Panc1 (cell line): Measurements from ENCODE around the gene PIK3IP1. TPM values are rescaled to one million over a fixed set of nuclear protein-coding genes. Genes with fewer than 3 reads are reported as not detected.

Experiments used
- ATAC-seq: fragments of 200-7000 bp; cut with Tn5 transposase; 2 replicates; pipeline ENCODE4 v1.9.1; 2020; ENCODE audit warnings: mild to moderate bottlenecking, moderate library complexity
- BruUV-seq: library from RNA; stranded (reverse); fragments of 400-500 nt; replicated peaks from 2 replicates; lab custom pipeline; 2021; lab: Mats Ljungman, UMichigan
- CTCF ChIA-PET: fragments of 300-600 bp; sonication (Branson Sonifier 250); formaldehyde crosslinking; loops from one replicate; lab custom pipeline; 2022; ENCODE audit warnings: antibody characterized with exemption; lab: Charles Lee
- POLR2A ChIA-PET: fragments of 300-600 bp; sonication (Branson Sonifier 250); formaldehyde crosslinking; loops from one replicate; lab custom pipeline; 2022; ENCODE audit warnings: antibody characterized with exemption; lab: Charles Lee
- DNase-seq: peaks from one replicate; pipeline ENCODE4 v3.0.0-alpha.2; 2010; ENCODE audit warnings: low read depth, low spot score
- H3K27ac ChIP-seq: 2 replicates; pipeline ENCODE4 v1.5.1; 2011; ENCODE audit warnings: mild to moderate bottlenecking, low read length, inconsistent platforms
- H3K27me3 ChIP-seq: fragments of 200-500 bp; sonication (Bioruptor generic); 2 replicates; pipeline ENCODE4 v1.6.0; 2014; ENCODE audit warnings: low read length, inconsistent platforms; ENCODE audit not compliant: control insufficient read depth, insufficient read depth
- H3K36me3 ChIP-seq: fragments of 200-500 bp; sonication (Bioruptor generic); 2 replicates; pipeline ENCODE4 v1.5.1; 2014; ENCODE audit warnings: inconsistent platforms, mild to moderate bottlenecking, low read length, moderate library complexity; ENCODE audit not compliant: control insufficient read depth, insufficient read depth
- H3K4me1 ChIP-seq: 2 replicates; pipeline ENCODE4 v1.5.1; 2011; ENCODE audit warnings: inconsistent platforms, mild to moderate bottlenecking, low read length, moderate library complexity; ENCODE audit not compliant: control insufficient read depth, insufficient read depth
- H3K4me3 ChIP-seq, 2 experiments: 2 replicates each; pipeline ENCODE4 v1.5.1; 2011 to 2012; ENCODE audit warnings: low read depth in 2 of 2, low read length in 2 of 2, mild to moderate bottlenecking in 2 of 2, inconsistent platforms in 1 of 2, moderate library complexity in 1 of 2
- H3K9me3 ChIP-seq: fragments of 200-500 bp; sonication (Bioruptor generic); 2 replicates; pipeline ENCODE4 v1.5.1; 2014; ENCODE audit warnings: low read depth, mild to moderate bottlenecking, inconsistent platforms, low read length, moderate library complexity; ENCODE audit not compliant: control insufficient read depth, insufficient read depth
- POLR2AphosphoS5 ChIP-seq: IDR thresholded peaks from 2 replicates; pipeline ENCODE4 v1.6.1; 2012; ENCODE audit warnings: mild to moderate bottlenecking, low read depth, low read length, moderate library complexity
- REST ChIP-seq, 2 experiments: IDR thresholded peaks; 2 replicates each; pipeline ENCODE4 v1.6.1; 2011 to 2012; ENCODE audit warnings: low read depth in 2 of 2, control low read depth in 1 of 2, low read length in 1 of 2, mild to moderate bottlenecking in 1 of 2, moderate library complexity in 1 of 2; ENCODE audit not compliant: insufficient read depth in 1 of 2
- SIN3A ChIP-seq: IDR thresholded peaks from 2 replicates; pipeline ENCODE4 v1.6.1; 2012; ENCODE audit warnings: low read depth, mild to moderate bottlenecking, low read length, moderate library complexity, borderline replicate concordance; ENCODE audit not compliant: insufficient read depth
- TCF7L2 ChIP-seq: IDR thresholded peaks from 2 replicates; pipeline ENCODE4 v1.6.1; 2011; ENCODE audit warnings: mild to moderate bottlenecking, low read depth, low read length, inconsistent platforms
- in situ Hi-C: cut with HindIII; loops from 2 replicates; pipeline ENCODE4 v1.10.0; 2016; ENCODE audit warnings: low sequenced_read_pairs, low pct_unique_long_range_greater_than_20kb
- intact Hi-C: fragments of 100-400 bp; cut with micrococcal nuclease; formaldehyde crosslinking; loops from one replicate; pipeline ENCODE4 v1.10.0; 2022; ENCODE audit not compliant: unreplicated experiment
- total RNA-seq: library from RNA; stranded (reverse); gene quantifications from one replicate; pipeline ENCODE4 v1.2.1, GENCODE V29; 2021; ENCODE audit not compliant: unreplicated experiment
- TF ChIP-seq, protein P1 (sequence below): fragments of 450-650 bp; IDR thresholded peaks from 2 replicates; pipeline ENCODE4 v1.5.1; 2017; ENCODE audit warnings: mild to moderate bottlenecking

The PIK3IP1 gene
- total RNA-seq, 1 experiment from 2014 or later, result 3.6 TPM

GRCh38 chr22:31340360-31340759 lies 48.1 kb upstream of the PIK3IP1 start:
- Histone ChIP-seq H3K27ac (no peak overlapping the region), H3K36me3 (no peaks in the 10 kb centered on the region), H3K4me1 (peaks cover 13% of the 10 kb centered on the region), H3K27me3 (no peaks in the 10 kb centered on the region), H3K9me3 (no peaks in the 10 kb centered on the region), H3K4me3 (no peak overlapping the region)
- in situ Hi-C loops (no loop called here), intact Hi-C loops (no loop called here)
- CTCF ChIA-PET, result no interaction called here
- ATAC-seq (no peak), DNase-seq (no peak)
- POLR2A ChIA-PET, result no interaction called here
- TF ChIP-seq SIN3A (no peak), POLR2AphosphoS5 (no peak), TCF7L2 (no peak)
- no TSS peak for BruUV-seq

GRCh38 chr22:31339148-31339832 lies 47.0 kb upstream of the PIK3IP1 start:
- Histone ChIP-seq H3K36me3 (no peaks in the 10 kb centered on the region; the same call in 1 of the 2 replicates), H3K4me3 (no peak overlapping the region), H3K27me3 (no peaks in the 10 kb centered on the region), H3K9me3 (no peaks in the 10 kb centered on the region), H3K4me1 (peaks cover 8% of the 10 kb centered on the region), H3K27ac (no peak overlapping the region)
- no peak for ATAC-seq
- DNase-seq, result no peak
- TF ChIP-seq, protein P1, sequence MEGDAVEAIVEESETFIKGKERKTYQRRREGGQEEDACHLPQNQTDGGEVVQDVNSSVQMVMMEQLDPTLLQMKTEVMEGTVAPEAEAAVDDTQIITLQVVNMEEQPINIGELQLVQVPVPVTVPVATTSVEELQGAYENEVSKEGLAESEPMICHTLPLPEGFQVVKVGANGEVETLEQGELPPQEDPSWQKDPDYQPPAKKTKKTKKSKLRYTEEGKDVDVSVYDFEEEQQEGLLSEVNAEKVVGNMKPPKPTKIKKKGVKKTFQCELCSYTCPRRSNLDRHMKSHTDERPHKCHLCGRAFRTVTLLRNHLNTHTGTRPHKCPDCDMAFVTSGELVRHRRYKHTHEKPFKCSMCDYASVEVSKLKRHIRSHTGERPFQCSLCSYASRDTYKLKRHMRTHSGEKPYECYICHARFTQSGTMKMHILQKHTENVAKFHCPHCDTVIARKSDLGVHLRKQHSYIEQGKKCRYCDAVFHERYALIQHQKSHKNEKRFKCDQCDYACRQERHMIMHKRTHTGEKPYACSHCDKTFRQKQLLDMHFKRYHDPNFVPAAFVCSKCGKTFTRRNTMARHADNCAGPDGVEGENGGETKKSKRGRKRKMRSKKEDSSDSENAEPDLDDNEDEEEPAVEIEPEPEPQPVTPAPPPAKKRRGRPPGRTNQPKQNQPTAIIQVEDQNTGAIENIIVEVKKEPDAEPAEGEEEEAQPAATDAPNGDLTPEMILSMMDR, result no peak
- no peak for TF ChIP-seq REST (IDR thresholded peaks at IDR 0.05; ENCODE audit: insufficient read depth in 1 of 2, low read depth in 2 of 2, low read length in 1 of 2)
- no peak for TF ChIP-seq POLR2AphosphoS5
- TF ChIP-seq SIN3A, result no peak
- no peak for TF ChIP-seq TCF7L2
- intact Hi-C loops, result no loop called here
- CTCF ChIA-PET, result no interaction called here
- no TSS peak for BruUV-seq
- POLR2A ChIA-PET, result no interaction called here
- in situ Hi-C loops, result no loop called here

GRCh38 chr22:31337178-31337577 lies 44.9 kb upstream of the PIK3IP1 start:
- Histone ChIP-seq H3K36me3 (no peaks in the 10 kb centered on the region; the same call in 1 of the 2 replicates), H3K4me1 (no peaks in the 10 kb centered on the region), H3K27ac (no peak overlapping the region), H3K4me3 (no peak overlapping the region), H3K27me3 (no peaks in the 10 kb centered on the region), H3K9me3 (no peaks in the 10 kb centered on the region)
- BruUV-seq, result no TSS peak
- in situ Hi-C loops, result no loop called here
- TF ChIP-seq REST (IDR thresholded peaks at IDR 0.05; ENCODE audit: insufficient read depth in 1 of 2, low read depth in 2 of 2, low read length in 1 of 2), result no peak
- TF ChIP-seq POLR2AphosphoS5, result no peak
- TF ChIP-seq, protein P1, result no peak
- no peak for TF ChIP-seq SIN3A
- no peak for TF ChIP-seq TCF7L2
- CTCF ChIA-PET, result no interaction called here
- ATAC-seq (no peak), DNase-seq (no peak)
- intact Hi-C loops, result no loop called here
- POLR2A ChIA-PET, result interaction anchor here (0.9 kb wide), 1 partner anchor 19 kb away, joined by 9 read pairs; no protein-coding TSS in a partner anchor
